Large intestine (tissue), 3 donors: ENCODE results near the gene RPL37A. TPM values are rescaled to one million over a fixed set of nuclear protein-coding genes. Genes with fewer than 3 reads are reported as not detected.
A peak's percentile ranks its signal among the peaks of the same experiment; 100 is the strongest.

Experiments
- DNase-seq, 2 donors: peaks; one replicate each; pipeline versions ENCODE4 v3.0.0 to v3.0.0-alpha.2; 2013
- H3K27ac ChIP-seq: one replicate; pipeline ENCODE4 v1.5.1; 2013; ENCODE audit warnings: low read length
- H3K27me3 ChIP-seq: 2 replicates; pipeline ENCODE4 v1.6.1; 2013; ENCODE audit warnings: low read length; ENCODE audit not compliant: control insufficient read depth, insufficient read depth
- H3K36me3 ChIP-seq: 2 replicates; pipeline ENCODE4 v1.6.1; 2013; ENCODE audit warnings: low read length; ENCODE audit not compliant: control insufficient read depth, insufficient read depth
- H3K4me1 ChIP-seq: one replicate; pipeline ENCODE4 v1.6.1; 2013; ENCODE audit warnings: low read length; ENCODE audit not compliant: control insufficient read depth, insufficient read depth
- H3K4me3 ChIP-seq: one replicate; pipeline ENCODE4 v1.5.1; 2013; ENCODE audit warnings: low read length
- H3K9me3 ChIP-seq: one replicate; pipeline ENCODE4 v1.6.1; 2013; ENCODE audit warnings: mild to moderate bottlenecking, low read depth, low read length, moderate library complexity; ENCODE audit not compliant: control insufficient read depth
- WGBS: methylation state at CpG from one replicate; pipeline ENCODE4 v1.1.5; 2013; ENCODE audit warnings: low lambda C conversion rate; ENCODE audit not compliant: insufficient coverage; 5-methylcytosine and 5-hydroxymethylcytosine counted together
- polyA plus RNA-seq: library from polyadenylated mRNA; unstranded; fragments of 120-200 nt; gene quantifications from one replicate; pipeline ENCODE4 v1.2.1, GENCODE V29; 2013

Gene RPL37A
- polyA plus RNA-seq, 1 donor: 3,791 TPM

DNA sequence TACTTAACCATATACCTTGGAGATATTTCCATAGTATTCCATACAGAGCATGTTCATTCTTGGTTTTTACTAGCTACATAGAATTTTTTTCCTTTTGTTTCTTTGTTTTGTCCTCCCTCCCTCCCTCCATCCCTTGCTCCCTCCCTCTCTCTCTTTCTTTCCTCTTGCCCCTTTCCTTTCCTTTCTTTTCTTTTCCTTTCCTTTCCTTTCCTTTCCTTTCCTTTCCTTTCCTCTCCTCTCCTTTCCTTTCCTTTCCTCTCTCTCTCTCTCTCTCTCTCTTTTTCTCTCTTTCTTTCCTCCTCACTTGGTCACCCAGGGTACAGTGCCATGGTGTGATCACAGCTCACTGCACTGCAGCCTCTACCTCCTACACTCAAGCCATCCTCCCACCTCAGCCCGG is 28.3 kb downstream of the RPL37A start:
- no peaks in the 10 kb centered on the region for H3K27me3 ChIP-seq
- no peaks in the 10 kb centered on the region for H3K36me3 ChIP-seq
- H3K27ac ChIP-seq: no peak overlapping the region
- no peak overlapping the region for H3K4me3 ChIP-seq
- WGBS: no CpG with 5 or more reads among the region's 1 CpG
- no peaks in the 10 kb centered on the region for H3K4me1 ChIP-seq
- H3K9me3 ChIP-seq: no peaks in the 10 kb centered on the region
- DNase-seq: no peak

DNA sequence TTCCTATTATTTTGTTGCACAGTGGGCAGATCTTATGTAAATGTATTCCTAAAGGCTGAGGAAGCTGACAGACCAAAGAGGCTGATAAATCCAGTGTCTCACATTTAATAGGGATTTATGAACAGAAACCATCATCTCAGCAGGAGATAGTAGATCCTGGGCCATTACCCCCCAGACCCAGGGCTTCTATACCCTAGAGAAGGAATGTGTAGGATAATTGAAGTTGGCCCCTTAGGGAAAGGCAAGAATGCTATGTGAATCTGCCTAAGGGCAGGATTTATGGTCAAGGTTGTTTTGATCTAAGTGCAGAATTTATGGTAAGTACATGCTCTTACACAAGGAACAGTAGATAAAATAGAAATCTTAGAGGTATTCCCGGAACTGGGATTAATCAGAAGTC is 29.0 kb downstream of the RPL37A start:
- DNase-seq: no peak
- no peak overlapping the region for H3K4me3 ChIP-seq
- H3K9me3 ChIP-seq: no peaks in the 10 kb centered on the region
- H3K27me3 ChIP-seq: no peaks in the 10 kb centered on the region
- WGBS: no CpG with 5 or more reads among the region's 1 CpG
- H3K36me3 ChIP-seq: no peaks in the 10 kb centered on the region
- peaks cover 4% of the 10 kb centered on the region for H3K4me1 ChIP-seq
- no peak overlapping the region for H3K27ac ChIP-seq

GRCh38 chr2:216532562-216532961 is 33.9 kb downstream of the RPL37A start:
- Histone ChIP-seq H3K4me3 (no peak overlapping the region), H3K4me1 (peaks cover 32% of the 10 kb centered on the region), H3K27me3 (no peaks in the 10 kb centered on the region), H3K9me3 (no peaks in the 10 kb centered on the region), H3K27ac (peak overlapping the region; percentile 11), H3K36me3 (no peaks in the 10 kb centered on the region)
- peak in 1 of 2 donors; percentile 72 for DNase-seq
- no CpG with 5 or more reads among the region's 2 CpGs for WGBS

DNA sequence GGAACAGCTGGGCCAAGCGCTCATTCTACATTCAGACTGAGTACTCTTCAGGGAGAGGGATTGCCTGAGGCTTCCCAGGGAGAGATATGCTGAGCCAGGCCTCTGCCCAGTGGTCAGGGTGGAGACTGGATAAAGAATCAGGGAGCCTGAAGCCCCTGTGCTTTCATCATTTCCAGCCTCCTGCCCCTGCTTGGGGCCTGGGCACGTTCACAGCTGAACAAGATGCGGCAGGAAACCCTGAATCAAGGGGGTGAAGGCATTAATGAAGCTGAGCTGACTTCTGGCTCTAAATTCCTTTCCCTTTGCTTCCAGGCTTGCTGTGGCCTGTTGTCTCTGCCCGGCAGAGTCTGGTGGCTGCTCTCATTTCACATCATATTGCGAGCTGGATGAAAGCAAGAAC is 35.0 kb downstream of the RPL37A start:
- peaks cover 37% of the 10 kb centered on the region for H3K4me1 ChIP-seq
- no CpG with 5 or more reads among the region's 5 CpGs for WGBS
- H3K9me3 ChIP-seq: no peaks in the 10 kb centered on the region
- H3K36me3 ChIP-seq: no peaks in the 10 kb centered on the region
- H3K27ac ChIP-seq: no peak overlapping the region
- no peak overlapping the region for H3K4me3 ChIP-seq
- H3K27me3 ChIP-seq: no peaks in the 10 kb centered on the region
- DNase-seq: no peak

- DNase-seq: no peak
- Histone ChIP-seq H3K4me3 (no peak overlapping the region), H3K27ac (peak overlapping the region; percentile 36), H3K27me3 (no peaks in the 10 kb centered on the region), H3K9me3 (no peaks in the 10 kb centered on the region), H3K4me1 (peaks cover 42% of the 10 kb centered on the region), H3K36me3 (no peaks in the 10 kb centered on the region)
- no CpG with 5 or more reads among the region's 1 CpG for WGBS
Observed at GRCh38 chr2:216534809-216535208, 36.2 kb downstream of the RPL37A start.

GRCh38 chr2:216535454-216535995 is 36.9 kb downstream of the RPL37A start:
- H3K4me3 ChIP-seq: no peak overlapping the region
- H3K9me3 ChIP-seq: no peaks in the 10 kb centered on the region
- peak; percentile 64 for DNase-seq
- no CpG with 5 or more reads among the region's 10 CpGs for WGBS
- no peaks in the 10 kb centered on the region for H3K27me3 ChIP-seq
- peak overlapping the region; percentile 36 for H3K27ac ChIP-seq
- no peaks in the 10 kb centered on the region for H3K36me3 ChIP-seq
- H3K4me1 ChIP-seq: peaks cover 42% of the 10 kb centered on the region

- H3K27ac ChIP-seq: peak overlapping the region; percentile 39
- no peaks in the 10 kb centered on the region for H3K36me3 ChIP-seq
- no peaks in the 10 kb centered on the region for H3K9me3 ChIP-seq
- no CpG with 5 or more reads among the region's 6 CpGs for WGBS
- H3K4me1 ChIP-seq: peaks cover 51% of the 10 kb centered on the region
- no peak overlapping the region for H3K4me3 ChIP-seq
- peak; percentile 74 to 78 for DNase-seq
- H3K27me3 ChIP-seq: no peaks in the 10 kb centered on the region
Observed at GRCh38 chr2:216536734-216537210, 38.1 kb downstream of the RPL37A start.

GRCh38 chr2:216537366-216537765 is 38.7 kb downstream of the RPL37A start:
- Histone ChIP-seq H3K4me3 (no peak overlapping the region), H3K4me1 (peaks cover 47% of the 10 kb centered on the region), H3K9me3 (no peaks in the 10 kb centered on the region), H3K27me3 (no peaks in the 10 kb centered on the region), H3K36me3 (no peaks in the 10 kb centered on the region), H3K27ac (no peak overlapping the region)
- WGBS: no CpG with 5 or more reads among the region's 4 CpGs
- no peak for DNase-seq

DNA sequence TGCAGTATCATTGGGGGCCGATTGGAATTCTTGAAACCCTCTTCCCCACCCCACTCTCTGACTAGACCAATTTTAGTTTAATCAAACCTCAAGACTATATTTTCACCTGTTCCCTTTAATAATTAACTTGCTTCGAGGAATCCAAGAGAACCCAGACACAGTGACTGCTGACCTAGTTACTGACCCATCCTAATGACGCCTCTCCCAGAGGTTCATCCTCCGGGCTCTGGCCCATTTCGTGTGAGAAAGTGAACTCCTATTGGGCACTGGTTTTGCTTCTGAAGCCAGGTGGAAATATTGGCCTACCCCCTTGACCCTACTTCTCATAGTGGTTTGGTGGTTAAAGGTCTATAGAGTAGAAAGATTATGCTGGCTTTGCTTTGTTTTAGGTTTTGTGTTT is 39.9 kb downstream of the RPL37A start:
- H3K9me3 ChIP-seq: no peaks in the 10 kb centered on the region
- peak overlapping the region; percentile 42 for H3K27ac ChIP-seq
- no peaks in the 10 kb centered on the region for H3K27me3 ChIP-seq
- H3K36me3 ChIP-seq: no peaks in the 10 kb centered on the region
- H3K4me3 ChIP-seq: no peak overlapping the region
- H3K4me1 ChIP-seq: peaks cover 44% of the 10 kb centered on the region
- WGBS: no CpG with 5 or more reads among the region's 5 CpGs
- peak in 1 of 2 donors; percentile 69 for DNase-seq

GRCh38 chr2:216539120-216539519 is 40.5 kb downstream of the RPL37A start:
- H3K4me1 ChIP-seq: peaks cover 44% of the 10 kb centered on the region
- H3K36me3 ChIP-seq: no peaks in the 10 kb centered on the region
- H3K4me3 ChIP-seq: no peak overlapping the region
- no CpG with 5 or more reads among the region's 4 CpGs for WGBS
- no peaks in the 10 kb centered on the region for H3K9me3 ChIP-seq
- no peak overlapping the region for H3K27ac ChIP-seq
- no peak for DNase-seq
- H3K27me3 ChIP-seq: no peaks in the 10 kb centered on the region

- H3K9me3 ChIP-seq: no peaks in the 10 kb centered on the region
- no peak overlapping the region for H3K4me3 ChIP-seq
- H3K27ac ChIP-seq: no peak overlapping the region
- WGBS: 75% methylated on average over 1 of the region's 4 CpGs
- no peaks in the 10 kb centered on the region for H3K27me3 ChIP-seq
- DNase-seq: peak in 1 of 2 donors; percentile 43
- peaks cover 44% of the 10 kb centered on the region for H3K4me1 ChIP-seq
- H3K36me3 ChIP-seq: no peaks in the 10 kb centered on the region
Observed at GRCh38 chr2:216539791-216540241, 41.2 kb downstream of the RPL37A start.
